ENCODE results near the gene ELANE. TPM values are rescaled to one million over a fixed set of nuclear protein-coding genes. Genes with fewer than 3 reads are reported as not detected.

The ELANE gene
- total and polyA plus RNA-seq, 9 of the 15 experiments (the other 6 are each of a cell fraction or from before 2014, with no cell fraction given): not detected

DNA sequence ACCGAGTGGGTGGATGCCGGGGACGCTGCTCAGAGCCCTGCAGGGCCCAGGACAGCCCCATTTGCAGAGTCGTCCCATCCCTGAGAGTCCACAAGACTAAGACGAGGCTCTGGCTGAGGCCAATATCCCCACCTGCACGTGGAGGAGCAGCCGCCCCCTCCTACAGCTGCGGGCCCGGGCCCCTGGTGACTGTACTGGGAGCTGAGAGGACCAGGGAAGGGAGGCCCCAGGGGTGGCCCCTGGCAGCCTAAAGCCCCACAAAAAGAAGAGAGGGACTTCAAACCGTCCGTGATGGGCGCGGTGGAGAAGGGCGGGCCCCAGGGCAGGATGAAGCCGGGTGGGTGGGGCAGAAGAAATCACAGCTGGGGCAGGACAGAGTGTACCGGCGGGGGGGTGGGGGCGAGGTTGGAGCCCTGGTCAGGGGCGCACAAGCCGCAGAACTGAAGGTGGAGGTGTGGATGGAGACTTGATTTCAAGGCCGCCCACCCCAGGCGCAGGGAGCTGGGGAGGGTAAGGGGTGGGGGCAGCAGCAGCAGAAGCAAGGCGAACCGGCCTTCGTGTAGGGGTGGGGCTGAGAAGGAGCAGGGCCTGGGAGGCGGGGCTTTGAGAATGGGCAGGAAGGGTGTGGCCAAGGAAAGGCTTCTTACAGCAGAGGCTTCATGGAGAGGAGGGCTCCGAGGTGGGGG is 20.3 kb downstream of the ELANE start (continued):
- no peak for TF ChIP-seq TGIF2 (CRISPR knock-in tag; IDR thresholded peaks at IDR 0.05)
- TF ChIP-seq ZNF551 (CRISPR knock-in tag; IDR thresholded peaks at IDR 0.05): no peak
- no peak for TF ChIP-seq ZNF3 (CRISPR knock-in tag; IDR thresholded peaks at IDR 0.05)
- no peak for TF ChIP-seq ADNP (tag; IDR thresholded peaks at IDR 0.05)
- TF ChIP-seq SMARCA4 (IDR thresholded peaks at IDR 0.05): no peak
- no peak for TF ChIP-seq ZBED1 (IDR thresholded peaks at IDR 0.05)
- TF ChIP-seq SNRNP70 (optimal IDR thresholded peaks at IDR 0.05; ENCODE audit: low read depth, low read length): no peak
- TF ChIP-seq, protein P1, sequence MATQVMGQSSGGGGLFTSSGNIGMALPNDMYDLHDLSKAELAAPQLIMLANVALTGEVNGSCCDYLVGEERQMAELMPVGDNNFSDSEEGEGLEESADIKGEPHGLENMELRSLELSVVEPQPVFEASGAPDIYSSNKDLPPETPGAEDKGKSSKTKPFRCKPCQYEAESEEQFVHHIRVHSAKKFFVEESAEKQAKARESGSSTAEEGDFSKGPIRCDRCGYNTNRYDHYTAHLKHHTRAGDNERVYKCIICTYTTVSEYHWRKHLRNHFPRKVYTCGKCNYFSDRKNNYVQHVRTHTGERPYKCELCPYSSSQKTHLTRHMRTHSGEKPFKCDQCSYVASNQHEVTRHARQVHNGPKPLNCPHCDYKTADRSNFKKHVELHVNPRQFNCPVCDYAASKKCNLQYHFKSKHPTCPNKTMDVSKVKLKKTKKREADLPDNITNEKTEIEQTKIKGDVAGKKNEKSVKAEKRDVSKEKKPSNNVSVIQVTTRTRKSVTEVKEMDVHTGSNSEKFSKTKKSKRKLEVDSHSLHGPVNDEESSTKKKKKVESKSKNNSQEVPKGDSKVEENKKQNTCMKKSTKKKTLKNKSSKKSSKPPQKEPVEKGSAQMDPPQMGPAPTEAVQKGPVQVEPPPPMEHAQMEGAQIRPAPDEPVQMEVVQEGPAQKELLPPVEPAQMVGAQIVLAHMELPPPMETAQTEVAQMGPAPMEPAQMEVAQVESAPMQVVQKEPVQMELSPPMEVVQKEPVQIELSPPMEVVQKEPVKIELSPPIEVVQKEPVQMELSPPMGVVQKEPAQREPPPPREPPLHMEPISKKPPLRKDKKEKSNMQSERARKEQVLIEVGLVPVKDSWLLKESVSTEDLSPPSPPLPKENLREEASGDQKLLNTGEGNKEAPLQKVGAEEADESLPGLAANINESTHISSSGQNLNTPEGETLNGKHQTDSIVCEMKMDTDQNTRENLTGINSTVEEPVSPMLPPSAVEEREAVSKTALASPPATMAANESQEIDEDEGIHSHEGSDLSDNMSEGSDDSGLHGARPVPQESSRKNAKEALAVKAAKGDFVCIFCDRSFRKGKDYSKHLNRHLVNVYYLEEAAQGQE (IDR thresholded peaks at IDR 0.05; ENCODE audit: borderline replicate concordance): no peak
- TF ChIP-seq, protein P1 (CRISPR knock-in tag; IDR thresholded peaks at IDR 0.05; ENCODE audit: low read depth): no peak
- no peak for TF ChIP-seq SNIP1 (IDR thresholded peaks at IDR 0.05; ENCODE audit: low read depth)
- TF ChIP-seq SPI1 (IDR thresholded peaks at IDR 0.05; ENCODE audit: borderline replicate concordance, low read depth, low read length): no peak
- TF ChIP-seq, protein P2, sequence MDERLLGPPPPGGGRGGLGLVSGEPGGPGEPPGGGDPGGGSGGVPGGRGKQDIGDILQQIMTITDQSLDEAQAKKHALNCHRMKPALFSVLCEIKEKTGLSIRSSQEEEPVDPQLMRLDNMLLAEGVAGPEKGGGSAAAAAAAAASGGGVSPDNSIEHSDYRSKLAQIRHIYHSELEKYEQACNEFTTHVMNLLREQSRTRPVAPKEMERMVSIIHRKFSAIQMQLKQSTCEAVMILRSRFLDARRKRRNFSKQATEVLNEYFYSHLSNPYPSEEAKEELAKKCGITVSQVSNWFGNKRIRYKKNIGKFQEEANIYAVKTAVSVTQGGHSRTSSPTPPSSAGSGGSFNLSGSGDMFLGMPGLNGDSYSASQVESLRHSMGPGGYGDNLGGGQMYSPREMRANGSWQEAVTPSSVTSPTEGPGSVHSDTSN (CRISPR knock-in tag; IDR thresholded peaks at IDR 0.05; ENCODE audit: low read depth): no peak
- TF ChIP-seq, protein P2 (tag; conservative IDR thresholded peaks at IDR 0.05; ENCODE audit: low read depth): no peak
- TF ChIP-seq FOXO4 (CRISPR knock-in tag; IDR thresholded peaks at IDR 0.05): no peak
- TF ChIP-seq HDAC2 (IDR thresholded peaks at IDR 0.05): no peak
- TF ChIP-seq ETV1 (tag; conservative IDR thresholded peaks at IDR 0.05; ENCODE audit: low read depth): no peak
- TF ChIP-seq THRA (IDR thresholded peaks at IDR 0.05): no peak
